HUES48 (cell line): Measurements from ENCODE around the gene TNNT2.

Experiments used
- H3K27ac ChIP-seq: one replicate; pipeline ENCODE4 v1.7.0; 2013; ENCODE audit warnings: low read depth, low read length, inconsistent platforms
- H3K27me3 ChIP-seq: 2 replicates; pipeline ENCODE4 v1.6.1; 2013; ENCODE audit warnings: mild to moderate bottlenecking, low read length; ENCODE audit not compliant: control insufficient read depth, insufficient read depth
- H3K36me3 ChIP-seq: 2 replicates; pipeline ENCODE4 v1.6.1; 2013; ENCODE audit warnings: low read length; ENCODE audit not compliant: control insufficient read depth, insufficient read depth
- H3K4me1 ChIP-seq: 2 replicates; pipeline ENCODE4 v1.6.1; 2013; ENCODE audit warnings: mild to moderate bottlenecking, low read length; ENCODE audit not compliant: control insufficient read depth, insufficient read depth
- H3K4me3 ChIP-seq: 2 replicates; pipeline ENCODE4 v1.5.1; 2013; ENCODE audit warnings: mild to moderate bottlenecking, low read depth, low read length
- H3K9ac ChIP-seq: 2 replicates; pipeline ENCODE4 v1.6.1; 2013; ENCODE audit warnings: mild to moderate bottlenecking, low read depth, low read length, moderate library complexity
- H3K9me3 ChIP-seq: 2 replicates; pipeline ENCODE4 v1.6.1; 2013; ENCODE audit warnings: low read length; ENCODE audit not compliant: control insufficient read depth, insufficient read depth

TNNT2 gene

GRCh38 chr1:201363467-201363866 lies 14.0 kb downstream of the TNNT2 start:
- no peak overlapping the region for H3K27ac ChIP-seq
- H3K4me1 ChIP-seq = peaks cover 6% of the 10 kb centered on the region
- H3K36me3 ChIP-seq = no peaks in the 10 kb centered on the region
- H3K27me3 ChIP-seq = no peaks in the 10 kb centered on the region
- H3K9me3 ChIP-seq = no peaks in the 10 kb centered on the region
- no peak overlapping the region for H3K4me3 ChIP-seq
- no peak overlapping the region for H3K9ac ChIP-seq

- Histone ChIP-seq H3K4me3 (no peak overlapping the region), H3K27me3 (no peaks in the 10 kb centered on the region), H3K4me1 (peaks cover 6% of the 10 kb centered on the region), H3K36me3 (no peaks in the 10 kb centered on the region), H3K9me3 (no peaks in the 10 kb centered on the region), H3K9ac (no peak overlapping the region), H3K27ac (no peak overlapping the region)
These were observed 14.6 kb downstream of the TNNT2 start for GRCh38 chr1:201362906-201363305.

- Histone ChIP-seq H3K27ac (no peak overlapping the region), H3K9me3 (no peaks in the 10 kb centered on the region), H3K4me3 (no peak overlapping the region), H3K36me3 (no peaks in the 10 kb centered on the region), H3K4me1 (peaks cover 6% of the 10 kb centered on the region), H3K9ac (no peak overlapping the region), H3K27me3 (no peaks in the 10 kb centered on the region)
These were observed 15.6 kb downstream of the TNNT2 start for GRCh38 chr1:201361652-201362504.

GRCh38 chr1:201360901-201361651 lies 16.4 kb downstream of the TNNT2 start:
- Histone ChIP-seq H3K36me3 (no peaks in the 10 kb centered on the region), H3K27me3 (no peaks in the 10 kb centered on the region), H3K4me3 (no peak overlapping the region), H3K9ac (no peak overlapping the region), H3K27ac (no peak overlapping the region), H3K4me1 (peaks cover 6% of the 10 kb centered on the region), H3K9me3 (no peaks in the 10 kb centered on the region)

- Histone ChIP-seq H3K27ac (no peak overlapping the region), H3K9me3 (no peaks in the 10 kb centered on the region), H3K4me1 (peaks cover 6% of the 10 kb centered on the region), H3K9ac (no peak overlapping the region), H3K27me3 (no peaks in the 10 kb centered on the region), H3K4me3 (no peak overlapping the region), H3K36me3 (no peaks in the 10 kb centered on the region)
These were observed 17.0 kb downstream of the TNNT2 start for GRCh38 chr1:201360486-201360885.

- Histone ChIP-seq H3K27ac (no peak overlapping the region), H3K27me3 (no peaks in the 10 kb centered on the region)
These were observed 17.6 kb downstream of the TNNT2 start for GRCh38 chr1:201359873-201360210.

GRCh38 chr1:201359031-201359872 lies 18.2 kb downstream of the TNNT2 start:
- Histone ChIP-seq H3K4me3 (no peak overlapping the region), H3K27me3 (no peaks in the 10 kb centered on the region), H3K9me3 (no peaks in the 10 kb centered on the region), H3K9ac (no peak overlapping the region), H3K27ac (no peak overlapping the region), H3K36me3 (no peaks in the 10 kb centered on the region), H3K4me1 (peaks cover 6% of the 10 kb centered on the region)

More at GRCh38 chr1:201359873-201360210, 17.6 kb downstream of the TNNT2 start:
- H3K36me3 ChIP-seq = no peaks in the 10 kb centered on the region
- H3K4me1 ChIP-seq = peaks cover 6% of the 10 kb centered on the region
- no peak overlapping the region for H3K9ac ChIP-seq
- no peak overlapping the region for H3K4me3 ChIP-seq
- no peaks in the 10 kb centered on the region for H3K9me3 ChIP-seq

- Histone ChIP-seq H3K4me3 (no peak overlapping the region), H3K27ac (no peak overlapping the region), H3K9me3 (no peaks in the 10 kb centered on the region), H3K9ac (no peak overlapping the region), H3K27me3 (no peaks in the 10 kb centered on the region), H3K4me1 (peaks cover 6% of the 10 kb centered on the region), H3K36me3 (no peaks in the 10 kb centered on the region)
These were observed 18.9 kb downstream of the TNNT2 start for GRCh38 chr1:201358596-201358995.

GRCh38 chr1:201357636-201358348 lies 19.7 kb downstream of the TNNT2 start:
- no peak overlapping the region for H3K27ac ChIP-seq
- no peaks in the 10 kb centered on the region for H3K9me3 ChIP-seq
- H3K9ac ChIP-seq = no peak overlapping the region
- H3K36me3 ChIP-seq = no peaks in the 10 kb centered on the region
- H3K27me3 ChIP-seq = no peaks in the 10 kb centered on the region
- peaks cover 6% of the 10 kb centered on the region for H3K4me1 ChIP-seq
- H3K4me3 ChIP-seq = no peak overlapping the region

- no peaks in the 10 kb centered on the region for H3K36me3 ChIP-seq
- H3K27ac ChIP-seq = no peak overlapping the region
- no peaks in the 10 kb centered on the region for H3K9me3 ChIP-seq
- no peak overlapping the region for H3K4me3 ChIP-seq
- H3K9ac ChIP-seq = no peak overlapping the region
- H3K4me1 ChIP-seq = peaks cover 3% of the 10 kb centered on the region
- no peaks in the 10 kb centered on the region for H3K27me3 ChIP-seq
These were observed 20.3 kb downstream of the TNNT2 start for GRCh38 chr1:201357211-201357610.
